Vagina (tissue), 2 donors: ENCODE measurements around the gene ST8SIA1. TPM values are rescaled to one million over a fixed set of nuclear protein-coding genes. Genes with fewer than 3 reads are reported as not detected.
A peak's percentile ranks its signal among the peaks of the same experiment; 100 is the strongest.

Experiments used
- DNase-seq, 2 donors: peaks; one replicate each; pipeline ENCODE4 v3.0.0-alpha.2; 2017; ENCODE audit errors: extremely low spot score in 2 of 2
- H3K27ac ChIP-seq: fragments of 200-600 bp; sonication (generic); one replicate; pipeline ENCODE4 v1.5.1; 2019
- H3K27me3 ChIP-seq: fragments of 200-600 bp; sonication (generic); one replicate; pipeline ENCODE4 v1.5.1; 2019
- H3K36me3 ChIP-seq, 2 donors: fragments of 200-600 bp; sonication (generic); one replicate each; pipeline ENCODE4 v1.5.1; 2017 to 2019
- H3K4me1 ChIP-seq: fragments of 200-600 bp; sonication (generic); one replicate; pipeline ENCODE4 v1.5.1; 2019
- H3K4me3 ChIP-seq, 2 donors: fragments of 200-600 bp; sonication (generic); 1 replicate in 1 of 2; 2 replicates in 1 of 2; pipeline ENCODE4 v1.5.1; 2016 to 2019
- H3K9me3 ChIP-seq: fragments of 200-600 bp; sonication (generic); one replicate; pipeline ENCODE4 v1.5.1; 2019
- POLR2A ChIP-seq, 2 donors: fragments of 450-650 bp; IDR thresholded peaks; one replicate each; pipeline ENCODE4 v1.6.1; 2017; ENCODE audit warnings: antibody characterized with exemption in 2 of 2, mild to moderate bottlenecking in 2 of 2, moderate library complexity in 2 of 2
- POLR2AphosphoS5 ChIP-seq, 2 donors: sonication (generic); formaldehyde crosslinking; IDR thresholded peaks; one replicate each; pipeline ENCODE4 v1.9.0; 2017; ENCODE audit warnings: antibody characterized with exemption in 2 of 2, mild to moderate bottlenecking in 2 of 2, low read depth in 1 of 2; ENCODE audit not compliant: insufficient read depth in 1 of 2
- intact Hi-C: fragments of 100-400 bp; cut with DNase I; formaldehyde crosslinking; loops from one replicate; pipeline ENCODE4 v1.15.1; 2023
- total RNA-seq: library from RNA; depleted of rRNA; stranded (reverse); fragments of >200 nt; gene quantifications from one replicate; pipeline ENCODE4 v1.2.3, GENCODE V29; 2016
- TF ChIP-seq, protein P1 (sequence below), 3 experiments: fragments of 450-650 bp in 2 of 3; fragments of 200-600 bp in 1 of 3; sonication (generic) in 1 of 3; IDR thresholded peaks; one replicate each; pipeline ENCODE4 v1.5.1; 2017 to 2019; ENCODE audit warnings: antibody characterized with exemption in 3 of 3, mild to moderate bottlenecking in 2 of 3, moderate library complexity in 2 of 3

Gene ST8SIA1
- total RNA-seq, 1 donor from 2014 or later: 5.2 TPM

DNA sequence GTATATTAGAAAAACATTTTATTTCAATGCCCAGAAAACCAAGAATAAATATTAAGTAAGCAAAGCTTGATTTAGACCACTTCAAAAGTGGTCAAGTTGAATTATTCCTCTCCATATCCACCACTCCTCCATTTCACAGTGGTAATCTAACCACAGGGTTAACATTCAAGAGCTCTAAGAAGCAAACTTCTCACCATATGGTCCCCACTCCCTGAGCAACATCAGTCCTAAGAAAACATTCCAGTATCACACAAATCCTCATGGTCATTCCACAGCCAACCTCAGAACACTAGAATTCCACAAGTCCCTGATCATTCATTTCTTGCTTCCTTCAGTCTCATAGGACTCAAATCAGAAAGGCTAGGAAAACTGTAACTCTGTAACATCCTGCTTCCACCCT, 47.9 kb downstream of the ST8SIA1 start:
- intact Hi-C loops: no loop called here
- no peak overlapping the region for H3K4me3 ChIP-seq
- no peaks in the 10 kb centered on the region for H3K9me3 ChIP-seq
- H3K36me3 ChIP-seq: no peaks in the 10 kb centered on the region
- TF ChIP-seq, protein P1, sequence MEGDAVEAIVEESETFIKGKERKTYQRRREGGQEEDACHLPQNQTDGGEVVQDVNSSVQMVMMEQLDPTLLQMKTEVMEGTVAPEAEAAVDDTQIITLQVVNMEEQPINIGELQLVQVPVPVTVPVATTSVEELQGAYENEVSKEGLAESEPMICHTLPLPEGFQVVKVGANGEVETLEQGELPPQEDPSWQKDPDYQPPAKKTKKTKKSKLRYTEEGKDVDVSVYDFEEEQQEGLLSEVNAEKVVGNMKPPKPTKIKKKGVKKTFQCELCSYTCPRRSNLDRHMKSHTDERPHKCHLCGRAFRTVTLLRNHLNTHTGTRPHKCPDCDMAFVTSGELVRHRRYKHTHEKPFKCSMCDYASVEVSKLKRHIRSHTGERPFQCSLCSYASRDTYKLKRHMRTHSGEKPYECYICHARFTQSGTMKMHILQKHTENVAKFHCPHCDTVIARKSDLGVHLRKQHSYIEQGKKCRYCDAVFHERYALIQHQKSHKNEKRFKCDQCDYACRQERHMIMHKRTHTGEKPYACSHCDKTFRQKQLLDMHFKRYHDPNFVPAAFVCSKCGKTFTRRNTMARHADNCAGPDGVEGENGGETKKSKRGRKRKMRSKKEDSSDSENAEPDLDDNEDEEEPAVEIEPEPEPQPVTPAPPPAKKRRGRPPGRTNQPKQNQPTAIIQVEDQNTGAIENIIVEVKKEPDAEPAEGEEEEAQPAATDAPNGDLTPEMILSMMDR (IDR thresholded peaks at IDR 0.05): no peak
- TF ChIP-seq POLR2AphosphoS5 (IDR thresholded peaks at IDR 0.05; ENCODE audit: insufficient read depth in 1 of 2, low read depth in 1 of 2): no peak
- no peak for TF ChIP-seq POLR2A (IDR thresholded peaks at IDR 0.05)
- DNase-seq: no peak
- no peak overlapping the region for H3K27ac ChIP-seq
- no peaks in the 10 kb centered on the region for H3K27me3 ChIP-seq
- peaks cover 24% of the 10 kb centered on the region for H3K4me1 ChIP-seq

DNA sequence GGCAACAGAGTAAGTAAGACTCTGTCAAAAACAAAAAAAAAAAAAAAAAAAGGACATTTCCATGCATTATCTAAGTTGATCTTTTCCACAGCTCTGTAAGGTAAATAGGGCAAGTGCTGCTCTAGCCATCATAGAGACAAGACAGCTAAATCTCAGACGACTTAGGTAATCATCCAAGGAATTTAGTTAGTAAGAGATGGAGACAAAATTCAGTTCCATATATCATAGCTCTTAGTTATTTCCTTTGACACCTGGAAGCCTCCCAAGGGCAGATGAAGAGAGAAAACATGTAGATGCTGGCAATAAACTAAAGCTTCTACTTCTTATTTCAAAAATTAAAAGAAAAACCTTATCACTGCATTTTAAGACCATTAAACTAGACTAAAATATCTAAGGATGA, 48.7 kb downstream of the ST8SIA1 start:
- Histone ChIP-seq H3K27me3 (no peaks in the 10 kb centered on the region), H3K4me1 (peaks cover 24% of the 10 kb centered on the region), H3K36me3 (no peaks in the 10 kb centered on the region), H3K9me3 (no peaks in the 10 kb centered on the region), H3K4me3 (no peak overlapping the region), H3K27ac (no peak overlapping the region)
- intact Hi-C loops: no loop called here
- no peak for DNase-seq
- TF ChIP-seq, protein P1 (IDR thresholded peaks at IDR 0.05): no peak
- TF ChIP-seq POLR2A (IDR thresholded peaks at IDR 0.05) (no peak), POLR2AphosphoS5 (IDR thresholded peaks at IDR 0.05; ENCODE audit: insufficient read depth in 1 of 2, low read depth in 1 of 2) (no peak)

DNA sequence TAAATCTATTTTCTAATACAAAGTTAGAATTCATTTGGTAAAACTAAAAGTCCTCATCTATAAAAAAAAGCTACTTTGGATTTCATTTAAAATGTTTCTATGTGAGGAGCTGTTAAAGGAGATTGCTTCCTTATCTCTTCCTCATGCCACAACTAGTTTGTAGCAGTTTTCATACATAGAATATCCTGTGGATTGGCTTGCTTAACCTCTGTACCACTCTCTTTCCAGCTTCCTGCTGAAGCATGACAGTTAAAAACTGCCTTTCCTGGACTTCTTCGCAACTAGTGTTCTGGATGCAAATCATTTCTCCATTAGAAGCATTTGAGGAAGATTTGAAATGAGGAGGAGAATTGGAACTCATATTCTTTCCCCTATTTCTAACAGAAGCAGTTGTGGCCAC, 49.6 kb downstream of the ST8SIA1 start:
- no peak for DNase-seq
- Histone ChIP-seq H3K4me3 (no peak overlapping the region), H3K27ac (no peak overlapping the region), H3K36me3 (no peaks in the 10 kb centered on the region), H3K27me3 (no peaks in the 10 kb centered on the region), H3K9me3 (no peaks in the 10 kb centered on the region), H3K4me1 (peaks cover 24% of the 10 kb centered on the region)
- intact Hi-C loops: no loop called here
- TF ChIP-seq, protein P1 (IDR thresholded peaks at IDR 0.05): no peak
- TF ChIP-seq POLR2AphosphoS5 (IDR thresholded peaks at IDR 0.05; ENCODE audit: insufficient read depth in 1 of 2, low read depth in 1 of 2): no peak
- TF ChIP-seq POLR2A (IDR thresholded peaks at IDR 0.05): no peak

GRCh38 chr12:22283508-22283907, 51.0 kb downstream of the ST8SIA1 start:
- no peaks in the 10 kb centered on the region for H3K27me3 ChIP-seq
- H3K36me3 ChIP-seq: no peaks in the 10 kb centered on the region
- no peak for DNase-seq
- H3K9me3 ChIP-seq: no peaks in the 10 kb centered on the region
- TF ChIP-seq POLR2A (IDR thresholded peaks at IDR 0.05) (no peak), POLR2AphosphoS5 (IDR thresholded peaks at IDR 0.05; ENCODE audit: insufficient read depth in 1 of 2, low read depth in 1 of 2) (no peak)
- TF ChIP-seq, protein P1 (IDR thresholded peaks at IDR 0.05): no peak
- peak overlapping the region; percentile 70 for H3K27ac ChIP-seq
- intact Hi-C loops: no loop called here
- H3K4me3 ChIP-seq: no peak overlapping the region
- H3K4me1 ChIP-seq: peaks cover 24% of the 10 kb centered on the region

DNA sequence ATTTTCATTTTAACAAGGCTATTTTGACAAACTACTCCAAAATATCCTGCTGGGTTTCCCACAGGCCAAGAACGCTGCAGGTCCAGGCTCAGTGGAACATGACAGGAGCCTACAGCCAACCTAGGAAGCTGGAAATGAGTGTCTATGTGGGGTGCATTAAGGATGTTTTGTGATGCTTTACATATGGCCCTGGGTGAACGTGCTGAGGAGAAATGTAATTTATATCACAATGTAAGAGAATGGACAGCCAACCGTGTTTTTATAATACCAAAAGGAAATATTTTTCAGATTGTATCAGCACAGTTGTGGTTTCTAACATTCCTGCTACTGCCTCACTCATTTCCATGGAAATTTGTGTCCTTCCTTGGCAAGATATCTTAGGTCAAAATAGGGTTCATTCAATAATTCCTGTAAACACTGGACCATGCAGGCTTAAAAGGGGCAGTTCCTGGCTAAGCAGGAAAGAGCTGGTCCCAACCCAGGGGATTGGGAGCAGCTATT, 51.5 kb downstream of the ST8SIA1 start:
- Histone ChIP-seq H3K36me3 (no peaks in the 10 kb centered on the region), H3K4me1 (peaks cover 22% of the 10 kb centered on the region), H3K27ac (peak overlapping the region; percentile 70), H3K27me3 (no peaks in the 10 kb centered on the region), H3K9me3 (no peaks in the 10 kb centered on the region), H3K4me3 (no peak overlapping the region)
- DNase-seq: no peak
- TF ChIP-seq, protein P1 (IDR thresholded peaks at IDR 0.05): no peak
- TF ChIP-seq POLR2A (IDR thresholded peaks at IDR 0.05): no peak
- TF ChIP-seq POLR2AphosphoS5 (IDR thresholded peaks at IDR 0.05; ENCODE audit: insufficient read depth in 1 of 2, low read depth in 1 of 2): no peak
- intact Hi-C loops: no loop called here
